GM23338 (cell line): ENCODE data around the gene USH2A. TPM values are rescaled to one million over a fixed set of nuclear protein-coding genes. Genes with fewer than 3 reads are reported as not detected.

Experiments
- ATAC-seq: fragments of 200-7000 bp; cut with Tn5 transposase; 3 replicates; pipeline ENCODE4 v1.9.1; 2020
- DNase-seq: peaks from one replicate; pipeline ENCODE4 v3.0.0-alpha.2; 2015; ENCODE audit warnings: low spot score
- H2AFZ ChIP-seq: fragments of 200-600 bp; sonication (generic); 2 replicates; pipeline ENCODE4 v1.8.0; 2016; ENCODE audit warnings: antibody characterized with exemption, mild to moderate bottlenecking, moderate library complexity
- H3F3A ChIP-seq: fragments of 200-600 bp; sonication (generic); replicated peaks from 2 replicates; pipeline ENCODE4 v1.8.0; 2017; ENCODE audit warnings: antibody characterized with exemption, mixed run types, low read depth
- H3K27ac ChIP-seq: fragments of 200-600 bp; sonication (generic); 2 replicates; pipeline ENCODE4 v1.6.1; 2016; ENCODE audit warnings: low read depth
- H3K27me3 ChIP-seq: fragments of 200-600 bp; sonication (generic); 2 replicates; pipeline ENCODE4 v1.8.0; 2016; ENCODE audit warnings: mild to moderate bottlenecking, mixed run types, moderate library complexity; ENCODE audit not compliant: insufficient read depth
- H3K36me3 ChIP-seq: fragments of 200-600 bp; sonication (generic); 2 replicates; pipeline ENCODE4 v1.8.0; 2016; ENCODE audit warnings: mild to moderate bottlenecking; ENCODE audit not compliant: insufficient read depth
- H3K4me1 ChIP-seq: fragments of 200-600 bp; sonication (generic); 2 replicates; pipeline ENCODE4 v1.8.0; 2016; ENCODE audit warnings: mild to moderate bottlenecking, moderate library complexity; ENCODE audit not compliant: insufficient read depth
- H3K4me2 ChIP-seq: fragments of 200-600 bp; sonication (generic); 2 replicates; pipeline ENCODE4 v1.7.1; 2017; ENCODE audit warnings: mixed run types
- H3K4me3 ChIP-seq: fragments of 200-600 bp; sonication (generic); 2 replicates; pipeline ENCODE4 v1.6.1; 2016; ENCODE audit warnings: mixed run types
- H3K79me2 ChIP-seq: fragments of 200-600 bp; sonication (generic); replicated peaks from 2 replicates; pipeline ENCODE4 v1.8.0; 2017; ENCODE audit warnings: mild to moderate bottlenecking; ENCODE audit not compliant: insufficient read depth
- H3K9me2 ChIP-seq: fragments of 200-600 bp; sonication (generic); 2 replicates; pipeline ENCODE4 v1.8.0; 2017; ENCODE audit not compliant: insufficient read depth
- H4K20me1 ChIP-seq: fragments of 200-600 bp; sonication (generic); replicated peaks from 2 replicates; pipeline ENCODE4 v1.8.0; 2017; ENCODE audit warnings: mild to moderate bottlenecking; ENCODE audit not compliant: insufficient read depth
- H3K27ac Mint-ChIP-seq: 2 replicates; pipeline ENCODE4 v1.8.0; 2020; ENCODE audit warnings: inconsistent platforms, mild to moderate bottlenecking, moderate library complexity, mixed read lengths
- H3K27me3 Mint-ChIP-seq: 3 replicates; pipeline ENCODE4 v1.8.0; 2022; ENCODE audit warnings: low read depth, mild to moderate bottlenecking, moderate library complexity, mixed read lengths, inconsistent platforms; ENCODE audit not compliant: insufficient read depth, poor library complexity
- H3K36me3 Mint-ChIP-seq: 3 replicates; pipeline ENCODE4 v1.8.0; 2021; ENCODE audit warnings: low read depth, mild to moderate bottlenecking, inconsistent platforms, moderate library complexity, mixed read lengths
- H3K4me1 Mint-ChIP-seq: 3 replicates; pipeline ENCODE4 v1.8.0; 2020; ENCODE audit warnings: mild to moderate bottlenecking, inconsistent platforms, mixed read lengths
- H3K4me3 Mint-ChIP-seq: 3 replicates; pipeline ENCODE4 v1.8.0; 2021; ENCODE audit warnings: moderate library complexity, mild to moderate bottlenecking, inconsistent platforms, mixed read lengths
- H3K9me3 Mint-ChIP-seq: 3 replicates; pipeline ENCODE4 v1.8.0; 2020; ENCODE audit warnings: moderate library complexity, mild to moderate bottlenecking, inconsistent platforms, mixed read lengths
- CREB1 ChIP-seq: fragments of 250-450 bp; sonication (Bioruptor Pico); IDR thresholded peaks from 2 replicates; pipeline ENCODE4 v1.5.0; 2020; ENCODE audit warnings: low read depth, mild to moderate bottlenecking, moderate library complexity
- EZH2phosphoT487 ChIP-seq: fragments of 200-600 bp; sonication (generic); IDR thresholded peaks from one replicate; pipeline ENCODE4 v1.8.1; 2018; ENCODE audit warnings: antibody characterized with exemption; ENCODE audit not compliant: unreplicated experiment
- JUNB ChIP-seq: IDR thresholded peaks from one replicate; pipeline ENCODE4 v1.6.1; 2016; ENCODE audit warnings: antibody characterized with exemption; ENCODE audit not compliant: unreplicated experiment
- NANOG ChIP-seq: IDR thresholded peaks from 2 replicates; pipeline ENCODE4 v1.6.1; 2016; ENCODE audit warnings: antibody characterized with exemption, borderline replicate concordance
- POLR2AphosphoS5 ChIP-seq: IDR thresholded peaks from 2 replicates; pipeline ENCODE4 v1.6.1; 2016; ENCODE audit warnings: antibody characterized with exemption, low read depth
- STAT1 ChIP-seq: IDR thresholded peaks from one replicate; pipeline ENCODE4 v1.6.1; 2016; ENCODE audit warnings: antibody characterized with exemption; ENCODE audit not compliant: unreplicated experiment
- ZNF114 ChIP-seq: fragments of 250-450 bp; sonication (Bioruptor Pico); IDR thresholded peaks from 2 replicates; pipeline ENCODE4 v1.5.0; 2020; ENCODE audit warnings: mild to moderate bottlenecking, moderate library complexity
- polyA plus RNA-seq: library from polyadenylated mRNA; unstranded; fragments of >200 nt; fragmentation: Nextera tagmentation; extraction: Ambion mirVana; gene quantifications from 2 replicates; pipeline ENCODE4 v1.2.1, GENCODE V29; 2016
- total RNA-seq: library from RNA; depleted of rRNA; stranded (reverse); fragments of >200 nt; shearing (Covaris generic); gene quantifications from 2 replicates; pipeline ENCODE4 v1.2.3, GENCODE V29; 2014
- TF ChIP-seq, protein P1 (sequence below): IDR thresholded peaks from 2 replicates; pipeline ENCODE4 v1.6.1; 2016; ENCODE audit warnings: antibody characterized with exemption
- TF ChIP-seq, protein P2 (sequence below): fragments of 250-450 bp; sonication (Bioruptor Pico); IDR thresholded peaks from 2 replicates; pipeline ENCODE4 v1.5.0; 2020; ENCODE audit warnings: mild to moderate bottlenecking, moderate library complexity
- TF ChIP-seq, protein P3 (sequence below): IDR thresholded peaks from one replicate; pipeline ENCODE4 v1.6.1; 2018; ENCODE audit warnings: antibody characterized with exemption; ENCODE audit not compliant: unreplicated experiment

USH2A gene
- total and polyA plus RNA-seq, 2 experiments from 2014 or later: 0.03 TPM

DNA sequence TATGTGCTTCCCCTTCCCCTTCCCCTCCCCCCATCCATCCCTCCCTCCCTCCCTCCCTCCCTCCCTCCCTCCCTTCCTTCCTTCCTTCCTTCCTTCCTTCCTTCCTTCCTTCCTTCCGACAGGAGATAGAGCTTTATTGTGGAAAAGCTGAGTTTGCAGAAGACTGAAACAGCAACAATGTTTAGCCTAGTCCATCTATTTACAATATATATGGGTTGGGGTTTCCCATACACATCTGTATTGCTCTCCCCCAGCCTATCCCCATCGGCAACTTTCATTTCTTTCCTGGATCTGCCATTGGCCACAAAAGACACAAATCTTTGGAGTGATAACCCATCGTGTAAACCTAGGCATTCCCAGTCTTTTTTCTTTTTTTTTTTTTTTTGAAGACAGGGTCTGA, 222.3 kb downstream of the USH2A start:
- H3K36me3 ChIP-seq: no peaks in the 10 kb centered on the region
- DNase-seq: no peak

More for the DNA sequence above, 222.3 kb downstream of the USH2A start:
- Mint-ChIP-seq H3K4me3 (no peak overlapping the region), H3K27me3 (peaks cover 2% of the 10 kb centered on the region), H3K9me3 (no peaks in the 10 kb centered on the region), H3K27ac (no peak overlapping the region), H3K36me3 (no peaks in the 10 kb centered on the region), H3K4me1 (peaks cover 9% of the 10 kb centered on the region)
- no peaks in the 10 kb centered on the region for H3K9me2 ChIP-seq
- H3K27me3 ChIP-seq: no peaks in the 10 kb centered on the region
- no peaks in the 10 kb centered on the region for H4K20me1 ChIP-seq
- no peak overlapping the region for H2AFZ ChIP-seq
- no peaks in the 10 kb centered on the region for H3F3A ChIP-seq
- H3K4me1 ChIP-seq: no peaks in the 10 kb centered on the region
- H3K79me2 ChIP-seq: no peaks in the 10 kb centered on the region
- no peak overlapping the region for H3K27ac ChIP-seq
- no peak for ATAC-seq
- no peak overlapping the region for H3K4me3 ChIP-seq
- H3K4me2 ChIP-seq: no peak overlapping the region
- no peak for TF ChIP-seq EZH2phosphoT487
- no peak for TF ChIP-seq POLR2AphosphoS5
- TF ChIP-seq STAT1: no peak
- no peak for TF ChIP-seq JUNB
- TF ChIP-seq CREB1 (CRISPR knock-in tag): no peak
- TF ChIP-seq ZNF114 (CRISPR knock-in tag): no peak
- no peak for TF ChIP-seq NANOG
- TF ChIP-seq, protein P1, sequence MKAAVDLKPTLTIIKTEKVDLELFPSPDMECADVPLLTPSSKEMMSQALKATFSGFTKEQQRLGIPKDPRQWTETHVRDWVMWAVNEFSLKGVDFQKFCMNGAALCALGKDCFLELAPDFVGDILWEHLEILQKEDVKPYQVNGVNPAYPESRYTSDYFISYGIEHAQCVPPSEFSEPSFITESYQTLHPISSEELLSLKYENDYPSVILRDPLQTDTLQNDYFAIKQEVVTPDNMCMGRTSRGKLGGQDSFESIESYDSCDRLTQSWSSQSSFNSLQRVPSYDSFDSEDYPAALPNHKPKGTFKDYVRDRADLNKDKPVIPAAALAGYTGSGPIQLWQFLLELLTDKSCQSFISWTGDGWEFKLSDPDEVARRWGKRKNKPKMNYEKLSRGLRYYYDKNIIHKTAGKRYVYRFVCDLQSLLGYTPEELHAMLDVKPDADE: no peak
- TF ChIP-seq, protein P2, sequence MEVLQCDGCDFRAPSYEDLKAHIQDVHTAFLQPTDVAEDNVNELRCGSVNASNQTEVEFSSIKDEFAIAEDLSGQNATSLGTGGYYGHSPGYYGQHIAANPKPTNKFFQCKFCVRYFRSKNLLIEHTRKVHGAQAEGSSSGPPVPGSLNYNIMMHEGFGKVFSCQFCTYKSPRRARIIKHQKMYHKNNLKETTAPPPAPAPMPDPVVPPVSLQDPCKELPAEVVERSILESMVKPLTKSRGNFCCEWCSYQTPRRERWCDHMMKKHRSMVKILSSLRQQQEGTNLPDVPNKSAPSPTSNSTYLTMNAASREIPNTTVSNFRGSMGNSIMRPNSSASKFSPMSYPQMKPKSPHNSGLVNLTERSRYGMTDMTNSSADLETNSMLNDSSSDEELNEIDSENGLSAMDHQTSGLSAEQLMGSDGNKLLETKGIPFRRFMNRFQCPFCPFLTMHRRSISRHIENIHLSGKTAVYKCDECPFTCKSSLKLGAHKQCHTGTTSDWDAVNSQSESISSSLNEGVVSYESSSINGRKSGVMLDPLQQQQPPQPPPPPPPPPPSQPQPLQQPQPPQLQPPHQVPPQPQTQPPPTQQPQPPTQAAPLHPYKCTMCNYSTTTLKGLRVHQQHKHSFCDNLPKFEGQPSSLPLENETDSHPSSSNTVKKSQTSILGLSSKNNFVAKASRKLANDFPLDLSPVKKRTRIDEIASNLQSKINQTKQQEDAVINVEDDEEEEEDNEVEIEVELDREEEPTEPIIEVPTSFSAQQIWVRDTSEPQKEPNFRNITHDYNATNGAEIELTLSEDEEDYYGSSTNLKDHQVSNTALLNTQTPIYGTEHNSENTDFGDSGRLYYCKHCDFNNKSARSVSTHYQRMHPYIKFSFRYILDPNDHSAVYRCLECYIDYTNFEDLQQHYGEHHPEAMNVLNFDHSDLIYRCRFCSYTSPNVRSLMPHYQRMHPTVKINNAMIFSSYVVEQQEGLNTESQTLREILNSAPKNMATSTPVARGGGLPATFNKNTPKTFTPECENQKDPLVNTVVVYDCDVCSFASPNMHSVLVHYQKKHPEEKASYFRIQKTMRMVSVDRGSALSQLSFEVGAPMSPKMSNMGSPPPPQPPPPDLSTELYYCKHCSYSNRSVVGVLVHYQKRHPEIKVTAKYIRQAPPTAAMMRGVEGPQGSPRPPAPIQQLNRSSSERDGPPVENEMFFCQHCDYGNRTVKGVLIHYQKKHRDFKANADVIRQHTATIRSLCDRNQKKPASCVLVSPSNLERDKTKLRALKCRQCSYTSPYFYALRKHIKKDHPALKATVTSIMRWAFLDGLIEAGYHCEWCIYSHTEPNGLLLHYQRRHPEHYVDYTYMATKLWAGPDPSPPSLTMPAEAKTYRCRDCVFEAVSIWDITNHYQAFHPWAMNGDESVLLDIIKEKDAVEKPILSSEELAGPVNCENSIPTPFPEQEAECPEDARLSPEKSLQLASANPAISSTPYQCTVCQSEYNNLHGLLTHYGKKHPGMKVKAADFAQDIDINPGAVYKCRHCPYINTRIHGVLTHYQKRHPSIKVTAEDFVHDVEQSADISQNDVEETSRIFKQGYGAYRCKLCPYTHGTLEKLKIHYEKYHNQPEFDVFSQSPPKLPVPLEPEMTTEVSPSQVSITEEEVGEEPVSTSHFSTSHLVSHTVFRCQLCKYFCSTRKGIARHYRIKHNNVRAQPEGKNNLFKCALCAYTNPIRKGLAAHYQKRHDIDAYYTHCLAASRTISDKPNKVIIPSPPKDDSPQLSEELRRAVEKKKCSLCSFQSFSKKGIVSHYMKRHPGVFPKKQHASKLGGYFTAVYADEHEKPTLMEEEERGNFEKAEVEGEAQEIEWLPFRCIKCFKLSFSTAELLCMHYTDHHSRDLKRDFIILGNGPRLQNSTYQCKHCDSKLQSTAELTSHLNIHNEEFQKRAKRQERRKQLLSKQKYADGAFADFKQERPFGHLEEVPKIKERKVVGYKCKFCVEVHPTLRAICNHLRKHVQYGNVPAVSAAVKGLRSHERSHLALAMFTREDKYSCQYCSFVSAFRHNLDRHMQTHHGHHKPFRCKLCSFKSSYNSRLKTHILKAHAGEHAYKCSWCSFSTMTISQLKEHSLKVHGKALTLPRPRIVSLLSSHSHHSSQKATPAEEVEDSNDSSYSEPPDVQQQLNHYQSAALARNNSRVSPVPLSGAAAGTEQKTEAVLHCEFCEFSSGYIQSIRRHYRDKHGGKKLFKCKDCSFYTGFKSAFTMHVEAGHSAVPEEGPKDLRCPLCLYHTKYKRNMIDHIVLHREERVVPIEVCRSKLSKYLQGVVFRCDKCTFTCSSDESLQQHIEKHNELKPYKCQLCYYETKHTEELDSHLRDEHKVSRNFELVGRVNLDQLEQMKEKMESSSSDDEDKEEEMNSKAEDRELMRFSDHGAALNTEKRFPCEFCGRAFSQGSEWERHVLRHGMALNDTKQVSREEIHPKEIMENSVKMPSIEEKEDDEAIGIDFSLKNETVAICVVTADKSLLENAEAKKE (CRISPR knock-in tag): no peak
- TF ChIP-seq, protein P3, sequence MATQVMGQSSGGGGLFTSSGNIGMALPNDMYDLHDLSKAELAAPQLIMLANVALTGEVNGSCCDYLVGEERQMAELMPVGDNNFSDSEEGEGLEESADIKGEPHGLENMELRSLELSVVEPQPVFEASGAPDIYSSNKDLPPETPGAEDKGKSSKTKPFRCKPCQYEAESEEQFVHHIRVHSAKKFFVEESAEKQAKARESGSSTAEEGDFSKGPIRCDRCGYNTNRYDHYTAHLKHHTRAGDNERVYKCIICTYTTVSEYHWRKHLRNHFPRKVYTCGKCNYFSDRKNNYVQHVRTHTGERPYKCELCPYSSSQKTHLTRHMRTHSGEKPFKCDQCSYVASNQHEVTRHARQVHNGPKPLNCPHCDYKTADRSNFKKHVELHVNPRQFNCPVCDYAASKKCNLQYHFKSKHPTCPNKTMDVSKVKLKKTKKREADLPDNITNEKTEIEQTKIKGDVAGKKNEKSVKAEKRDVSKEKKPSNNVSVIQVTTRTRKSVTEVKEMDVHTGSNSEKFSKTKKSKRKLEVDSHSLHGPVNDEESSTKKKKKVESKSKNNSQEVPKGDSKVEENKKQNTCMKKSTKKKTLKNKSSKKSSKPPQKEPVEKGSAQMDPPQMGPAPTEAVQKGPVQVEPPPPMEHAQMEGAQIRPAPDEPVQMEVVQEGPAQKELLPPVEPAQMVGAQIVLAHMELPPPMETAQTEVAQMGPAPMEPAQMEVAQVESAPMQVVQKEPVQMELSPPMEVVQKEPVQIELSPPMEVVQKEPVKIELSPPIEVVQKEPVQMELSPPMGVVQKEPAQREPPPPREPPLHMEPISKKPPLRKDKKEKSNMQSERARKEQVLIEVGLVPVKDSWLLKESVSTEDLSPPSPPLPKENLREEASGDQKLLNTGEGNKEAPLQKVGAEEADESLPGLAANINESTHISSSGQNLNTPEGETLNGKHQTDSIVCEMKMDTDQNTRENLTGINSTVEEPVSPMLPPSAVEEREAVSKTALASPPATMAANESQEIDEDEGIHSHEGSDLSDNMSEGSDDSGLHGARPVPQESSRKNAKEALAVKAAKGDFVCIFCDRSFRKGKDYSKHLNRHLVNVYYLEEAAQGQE: no peak
